ENCODE measurements around the gene ACSF2.

ACSF2 gene

GRCh38 chr17:50491505-50491904, 65.5 kb downstream of the ACSF2 start:
- ChIA-PET POLR2A (ENCODE audit: low non-redundant PET) (no interaction called here), CTCF (no interaction called here)
- no peak for DNase-seq (ENCODE audit: low spot score)
- no peak for TF ChIP-seq CTCF (conservative IDR thresholded peaks at IDR 0.05; ENCODE audit: low read depth)
- H3K27ac ChIP-seq, result no peak overlapping the region

GRCh38 chr17:50492214-50492613, 66.2 kb downstream of the ACSF2 start:
- H3K27ac ChIP-seq, result no peak overlapping the region
- CTCF ChIA-PET, result interaction anchor here (0.6 kb wide), 1 partner anchor 8 kb away, joined by 3 read pairs; no protein-coding TSS in a partner anchor
- no peak for DNase-seq (ENCODE audit: low spot score)
- POLR2A ChIA-PET (ENCODE audit: low non-redundant PET), result interaction anchor here (0.6 kb wide), 1 partner anchor 249 kb away, joined by 3 read pairs; no protein-coding TSS in a partner anchor
- no peak for TF ChIP-seq CTCF (conservative IDR thresholded peaks at IDR 0.05; ENCODE audit: low read depth)

- no peak for DNase-seq (ENCODE audit: low spot score)
- no peak for TF ChIP-seq CTCF (conservative IDR thresholded peaks at IDR 0.05; ENCODE audit: low read depth)
- H3K27ac ChIP-seq, result no peak overlapping the region
- CTCF ChIA-PET, result interaction anchor here (1.4 kb wide), 1 partner anchor 9 kb away, joined by 3 read pairs; no protein-coding TSS in a partner anchor
- POLR2A ChIA-PET (ENCODE audit: low non-redundant PET), result no interaction called here
These were observed 67.7 kb downstream of the ACSF2 start for GRCh38 chr17:50493744-50494143.

GRCh38 chr17:50495217-50495823, 69.3 kb downstream of the ACSF2 start:
- no peak for DNase-seq (ENCODE audit: low spot score)
- ChIA-PET POLR2A (ENCODE audit: low non-redundant PET) (no interaction called here), CTCF (interaction anchor here (0.6 to 0.7 kb wide), 2 partner anchors 129 to 231 kb away, joined by 3 to 5 read pairs; no protein-coding TSS in a partner anchor)
- H3K27ac ChIP-seq, result no peak overlapping the region
- no peak for TF ChIP-seq CTCF (conservative IDR thresholded peaks at IDR 0.05; ENCODE audit: low read depth)

- ChIA-PET POLR2A (ENCODE audit: low non-redundant PET) (no interaction called here), CTCF (interaction anchor here (0.6 kb wide), 1 partner anchor 230 kb away, joined by 3 read pairs; no protein-coding TSS in a partner anchor)
- no peak for DNase-seq (ENCODE audit: low spot score)
- no peak for TF ChIP-seq CTCF (conservative IDR thresholded peaks at IDR 0.05; ENCODE audit: low read depth)
- no peak overlapping the region for H3K27ac ChIP-seq
These were observed 69.9 kb downstream of the ACSF2 start for GRCh38 chr17:50495918-50496317.

GRCh38 chr17:50498021-50498874, 72.2 kb downstream of the ACSF2 start:
- no peak for TF ChIP-seq CTCF (conservative IDR thresholded peaks at IDR 0.05; ENCODE audit: low read depth)
- CTCF ChIA-PET, result interaction anchor here (0.7 kb wide), 1 partner anchor 638 kb away, joined by 4 read pairs; no protein-coding TSS in a partner anchor
- DNase-seq (ENCODE audit: low spot score), result no peak
- POLR2A ChIA-PET (ENCODE audit: low non-redundant PET), result no interaction called here
- H3K27ac ChIP-seq, result peak overlapping the region; percentile 31
